Keratinocyte (primary cell): ENCODE results near the gene KRCC1.

Experiments used
- CTCF ChIP-seq, 3 experiments: IDR thresholded peaks in 1 of 3; conservative IDR thresholded peaks in 1 of 3; optimal IDR thresholded peaks in 1 of 3; 2 replicates in 2 of 3; 3 replicates in 1 of 3; pipeline versions ENCODE3 to v1.5.1; 2011; ENCODE audit warnings: low read length in 3 of 3, mild to moderate bottlenecking in 3 of 3, moderate library complexity in 2 of 3, control low read depth in 1 of 3, inconsistent platforms in 1 of 3; ENCODE audit not compliant: insufficient read depth in 2 of 3; ENCODE audit errors: extremely low read depth in 1 of 3
- EZH2 ChIP-seq: IDR thresholded peaks from one replicate; pipeline ENCODE4 v1.6.1; 2012; ENCODE audit warnings: inconsistent platforms, mild to moderate bottlenecking, low read length, moderate library complexity

GRCh38 chr2:88097891-88098557 lies 42.4 kb upstream of the KRCC1 start:
- TF ChIP-seq CTCF (optimal IDR thresholded peaks at IDR 0.05 in 1 of 3, IDR thresholded peaks at IDR 0.05 in 1 of 3, conservative IDR thresholded peaks at IDR 0.05 in 1 of 3; ENCODE audit: extremely low read depth in 1 of 3, insufficient read depth in 2 of 3, low read length in 3 of 3) (no peak), EZH2 (no peak)
